Skin epidermis (tissue), 12 donors: Measurements from ENCODE around the gene UBAC2.
"Not testable (repeated sequence)": the region's sequence is repeated elsewhere in the genome, so short reads cannot be mapped to it uniquely, and the experiment has no call there.

Experiments
- H3K27ac ChIP-seq, 21 experiments: fragments of 200-600 bp; sonication (generic) in 11 of 21; one replicate each; pipeline ENCODE4 v1.5.0; 2020; ENCODE audit warnings: mild to moderate bottlenecking in 3 of 21, inconsistent platforms in 2 of 21, moderate library complexity in 2 of 21
- H3K4me3 ChIP-seq, 7 experiments: fragments of 200-600 bp; sonication (generic) in 2 of 7; one replicate each; pipeline ENCODE4 v1.5.0; 2020; ENCODE audit warnings: inconsistent platforms in 2 of 7, mild to moderate bottlenecking in 2 of 7, moderate library complexity in 1 of 7

UBAC2 gene

GRCh38 chr13:99208845-99209527 is 8.3 kb downstream of the UBAC2 start:
- peak overlapping the region in 8 of 21 experiments; percentile 19 to 74 (median 42) for H3K27ac ChIP-seq

DNA sequence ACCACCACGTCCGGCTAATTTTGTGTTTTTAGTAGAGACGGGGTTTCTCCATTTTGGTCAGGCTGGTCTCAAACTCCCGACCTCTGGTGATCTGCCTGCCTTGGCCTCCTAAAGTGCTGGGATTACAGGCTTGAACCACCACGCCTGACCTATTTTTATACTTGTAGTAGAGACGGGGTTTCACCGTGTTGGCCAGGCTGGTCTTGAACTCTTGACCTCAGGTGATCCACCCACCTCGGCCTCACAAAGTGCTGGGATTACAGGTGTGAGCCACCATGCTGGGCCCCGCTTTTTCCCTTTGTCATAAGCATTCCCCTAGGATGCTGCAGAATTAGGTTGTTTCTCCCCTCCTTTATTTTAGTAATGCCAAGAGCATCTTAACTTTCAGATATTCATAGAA is 10.0 kb downstream of the UBAC2 start:
- H3K27ac ChIP-seq, H3K4me3 ChIP-seq: not testable (repeated sequence)

More at GRCh38 chr13:99208845-99209527, 8.3 kb downstream of the UBAC2 start:
- H3K4me3 ChIP-seq = no peak overlapping the region

GRCh38 chr13:99211421-99212035 is 10.9 kb downstream of the UBAC2 start:
- H3K4me3 ChIP-seq = no peak overlapping the region
- H3K27ac ChIP-seq = no peak overlapping the region

DNA sequence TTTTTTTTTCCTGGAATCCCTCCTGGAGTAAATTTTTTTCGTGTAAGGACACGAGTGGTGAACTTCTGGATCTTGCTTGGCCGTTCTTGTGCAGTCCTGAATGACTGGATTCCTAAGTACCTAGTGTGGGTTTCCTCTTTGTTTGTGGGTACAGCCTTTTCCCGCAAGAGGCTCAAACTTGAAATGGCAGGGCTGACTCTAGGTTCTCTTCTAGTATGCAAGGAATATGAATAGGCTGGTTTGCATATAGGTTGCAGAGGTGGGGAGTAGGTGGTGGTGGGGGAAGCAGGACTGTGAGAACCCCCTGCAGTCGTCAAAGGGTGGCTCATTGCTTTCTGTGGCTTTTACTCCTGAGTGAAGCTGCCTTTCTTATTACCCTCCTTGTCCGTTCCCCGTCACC is 13.6 kb downstream of the UBAC2 start:
- peak overlapping the region in 17 of 21 experiments; percentile 5 to 86 (median 53) for H3K27ac ChIP-seq
- no peak overlapping the region for H3K4me3 ChIP-seq

DNA sequence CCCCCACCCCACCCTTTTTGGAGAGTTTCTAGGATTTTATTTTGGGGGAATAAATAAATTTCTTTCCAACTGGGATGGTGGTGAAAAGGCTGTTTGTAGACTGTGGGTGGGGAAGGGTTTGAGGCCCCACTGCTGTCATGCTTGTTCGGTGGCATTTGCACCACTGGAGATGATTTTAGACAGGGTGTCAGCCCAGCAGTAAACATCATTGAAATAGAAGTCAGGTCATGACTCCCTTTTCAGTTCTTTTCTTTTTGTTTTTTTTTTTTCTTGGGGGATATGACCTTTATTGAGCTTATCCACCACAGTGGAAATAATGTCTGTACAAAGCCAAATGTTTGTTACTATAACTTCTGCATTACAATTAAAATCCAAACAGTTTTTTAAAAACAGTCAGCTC is 14.1 kb downstream of the UBAC2 start:
- H3K27ac ChIP-seq = peak overlapping the region in 17 of 21 experiments; percentile 5 to 86 (median 53)
- H3K4me3 ChIP-seq = no peak overlapping the region

- Histone ChIP-seq H3K27ac (peak overlapping the region in 19 of 21 experiments; percentile 4 to 86 (median 53)), H3K4me3 (peak overlapping the region in 2 of 7 experiments; percentile 8 to 16)
Measured at GRCh38 chr13:99215184-99215830, 14.7 kb downstream of the UBAC2 start.

DNA sequence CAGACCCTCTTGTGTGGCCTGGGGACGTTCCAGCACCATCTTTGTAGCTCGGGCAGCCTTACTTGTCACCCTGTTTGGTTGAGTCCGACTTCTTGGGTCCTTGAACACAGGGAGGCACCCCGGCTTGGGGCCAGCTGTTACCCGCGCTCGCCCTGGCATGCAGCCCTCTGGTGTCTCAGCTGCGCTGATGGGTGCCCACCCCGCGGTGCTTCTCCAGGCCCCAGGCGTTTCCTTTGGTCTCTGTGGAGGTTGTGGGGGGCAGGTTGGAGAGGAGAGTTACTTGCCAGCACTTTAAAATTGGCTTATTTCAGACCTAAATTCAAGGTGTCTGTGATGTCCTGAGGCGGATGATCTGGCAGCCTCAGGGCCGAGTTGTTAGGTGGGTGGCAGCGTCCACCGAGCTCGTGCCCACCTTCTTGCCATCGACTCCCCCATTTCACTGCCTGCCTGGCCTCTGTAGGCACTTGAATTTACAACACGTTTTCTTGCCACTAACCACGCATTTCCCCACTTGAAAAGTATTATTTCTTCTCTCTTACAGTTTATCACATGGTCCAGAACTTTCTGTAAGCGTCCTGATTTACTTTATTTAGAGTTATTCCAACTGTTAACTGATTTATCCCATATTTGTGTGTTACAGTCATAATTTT is 16.9 kb downstream of the UBAC2 start:
- Histone ChIP-seq H3K27ac (peak overlapping the region in 13 of 21 experiments; percentile 19 to 86 (median 57)), H3K4me3 (no peak overlapping the region)

- H3K27ac ChIP-seq = peak overlapping the region in 15 of 21 experiments; percentile 19 to 85 (median 57)
Measured at GRCh38 chr13:99218126-99218525, 17.5 kb downstream of the UBAC2 start.

GRCh38 chr13:99218545-99218944 is 17.9 kb downstream of the UBAC2 start:
- Histone ChIP-seq H3K4me3 (no peak overlapping the region), H3K27ac (peak overlapping the region in 16 of 21 experiments; percentile 16 to 85 (median 56))

More at GRCh38 chr13:99218126-99218525, 17.5 kb downstream of the UBAC2 start:
- no peak overlapping the region for H3K4me3 ChIP-seq

GRCh38 chr13:99218969-99219368 is 18.3 kb downstream of the UBAC2 start:
- peak overlapping the region in 17 of 21 experiments; percentile 16 to 85 (median 56) for H3K27ac ChIP-seq

DNA sequence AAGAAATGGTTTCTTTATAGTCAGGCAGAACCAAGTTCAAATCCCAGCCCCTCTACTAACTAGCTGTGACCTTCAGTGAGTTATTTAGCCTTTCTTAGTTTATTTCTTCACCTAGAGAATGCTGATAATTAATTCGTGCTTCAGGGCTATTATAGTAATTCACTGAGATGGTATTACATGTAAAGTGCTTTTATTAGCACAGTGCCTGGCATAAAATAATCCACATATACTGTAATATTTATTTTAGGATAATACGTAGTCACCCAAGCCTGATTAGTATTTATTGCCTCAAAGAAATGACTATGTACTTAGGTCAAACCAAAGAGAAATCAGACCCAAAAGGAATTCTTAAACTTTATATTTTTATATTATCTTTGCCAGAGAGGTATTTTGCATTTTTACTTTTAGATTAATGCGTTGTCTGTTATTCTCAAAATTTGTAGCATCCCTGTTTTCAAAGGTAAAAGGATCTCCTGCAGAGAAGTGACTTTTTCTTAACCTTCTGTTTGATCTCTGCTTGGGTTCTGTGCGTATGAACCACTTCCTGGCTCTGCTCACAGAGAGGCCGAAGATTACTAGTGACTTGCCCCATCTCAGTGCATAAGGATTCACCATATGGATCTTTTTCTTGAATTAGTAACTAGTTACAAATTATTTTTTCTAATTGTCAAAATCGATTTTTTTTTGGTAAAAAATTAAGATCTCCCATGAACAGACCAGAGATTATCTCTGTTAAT is 19.7 kb downstream of the UBAC2 start:
- Histone ChIP-seq H3K4me3 (no peak overlapping the region), H3K27ac (peak overlapping the region in 4 of 21 experiments; percentile 0 to 85 (median 64))

More at GRCh38 chr13:99218969-99219368, 18.3 kb downstream of the UBAC2 start:
- H3K4me3 ChIP-seq = no peak overlapping the region

DNA sequence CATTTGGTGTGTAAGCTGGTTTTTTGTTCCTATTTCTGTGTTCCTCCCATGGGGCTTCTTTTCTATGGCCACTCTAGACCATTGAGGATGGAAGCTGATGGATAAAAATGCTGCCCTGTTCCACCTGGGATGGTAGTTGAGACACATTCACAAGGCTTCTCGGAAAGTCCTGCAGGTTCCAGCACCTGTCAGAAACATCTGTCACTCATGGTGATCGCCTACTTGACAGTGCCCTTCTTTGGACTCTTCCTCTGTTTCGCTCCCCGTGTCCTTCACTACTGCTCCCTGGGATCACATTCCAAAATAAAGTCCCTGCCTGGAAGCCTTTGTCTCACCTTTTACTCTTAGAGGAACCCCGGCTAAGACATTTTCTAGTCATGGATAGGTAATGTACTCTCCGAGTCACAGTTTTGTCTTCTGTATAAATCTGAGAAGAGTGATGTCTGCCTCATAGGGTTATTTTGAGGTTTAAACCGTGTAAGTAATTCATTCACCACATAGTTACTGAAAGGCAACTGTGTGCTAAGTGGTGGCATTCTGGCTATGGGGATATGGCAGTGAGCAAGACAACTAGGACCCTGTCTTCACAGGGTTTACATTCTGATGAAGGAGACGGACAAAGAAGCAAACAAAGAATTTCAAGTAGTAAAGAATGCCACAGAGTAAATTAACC is 21.0 kb downstream of the UBAC2 start:
- Histone ChIP-seq H3K4me3 (no peak overlapping the region), H3K27ac (peak overlapping the region in 1 of 21 experiments; percentile 85)

DNA sequence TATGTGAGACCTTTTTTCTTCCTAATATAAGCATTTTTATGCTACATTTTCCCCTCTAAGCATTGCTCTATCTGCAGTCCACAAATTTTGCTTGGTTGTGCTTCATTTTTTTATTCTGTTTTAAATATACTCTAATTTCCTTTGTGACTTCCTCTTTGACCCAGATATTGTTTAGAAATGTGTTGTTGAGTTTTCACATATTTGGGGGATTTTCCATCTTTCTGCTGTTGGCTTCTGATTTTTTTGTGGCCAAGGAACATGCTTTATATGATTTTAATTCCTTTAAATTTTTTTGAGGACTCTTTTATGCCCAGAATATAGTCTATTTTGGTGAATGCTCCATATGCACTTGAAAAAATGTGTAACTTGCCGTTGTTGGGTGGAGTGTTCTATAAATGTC is 22.9 kb downstream of the UBAC2 start:
- Histone ChIP-seq H3K4me3 (no peak overlapping the region), H3K27ac (peak overlapping the region in 4 of 21 experiments; percentile 5 to 51 (median 38))

- Histone ChIP-seq H3K4me3 (no peak overlapping the region), H3K27ac (peak overlapping the region in 4 of 21 experiments; percentile 5 to 51 (median 38))
Measured at GRCh38 chr13:99224021-99224420, 23.4 kb downstream of the UBAC2 start.

DNA sequence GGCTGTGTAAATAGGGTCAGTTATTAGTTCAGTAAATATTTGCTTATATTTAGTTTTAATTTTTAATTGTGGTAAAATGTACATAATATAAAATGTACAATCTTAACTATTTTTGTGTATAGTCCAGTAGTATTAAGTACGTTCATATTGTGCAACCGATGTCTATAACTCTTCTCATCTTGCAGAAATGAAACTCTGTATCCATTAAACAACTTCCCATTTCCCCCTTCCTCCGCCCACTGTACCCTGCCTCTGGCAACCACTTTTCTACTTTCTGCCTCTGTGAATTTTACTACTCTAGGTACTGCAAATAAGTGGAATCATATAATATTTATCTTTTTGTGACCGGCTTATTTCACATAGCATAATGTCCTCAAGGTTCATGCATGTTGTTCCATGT is 24.4 kb downstream of the UBAC2 start:
- no peak overlapping the region for H3K4me3 ChIP-seq

DNA sequence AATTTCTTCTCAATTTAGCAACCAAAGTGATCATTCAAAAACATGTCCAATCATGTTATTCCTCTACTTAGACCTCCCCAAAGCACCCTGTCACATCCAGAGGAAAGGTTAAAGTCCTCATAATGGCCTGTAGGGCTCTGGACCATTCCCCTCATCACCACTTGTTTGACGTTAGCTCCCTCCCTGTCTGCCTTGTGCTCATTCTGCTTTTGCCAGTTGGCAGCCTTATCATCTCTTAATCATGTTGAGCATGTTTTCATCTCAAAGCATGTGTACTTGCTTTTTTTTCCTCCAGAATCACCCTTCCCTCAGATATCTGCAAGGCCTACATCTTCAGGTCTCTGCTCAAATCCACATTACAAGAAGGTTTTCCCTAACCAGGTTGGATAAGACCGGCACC is 25.9 kb downstream of the UBAC2 start:
- no peak overlapping the region for H3K4me3 ChIP-seq
- peak overlapping the region in 1 of 21 experiments; percentile 44 for H3K27ac ChIP-seq

More for the DNA sequence above, 24.4 kb downstream of the UBAC2 start:
- H3K27ac ChIP-seq = peak overlapping the region in 1 of 21 experiments; percentile 44

- Histone ChIP-seq H3K27ac (peak overlapping the region in 1 of 21 experiments; percentile 44), H3K4me3 (no peak overlapping the region)
Measured at GRCh38 chr13:99227331-99227900, 26.8 kb downstream of the UBAC2 start.
